ENCODE results near the gene GLS. TPM values are rescaled to one million over a fixed set of nuclear protein-coding genes. Genes with fewer than 3 reads are reported as not detected.

GLS gene
- total RNA-seq, 5 donors from 2014 or later (not counting 1 experiment from before 2014, with no cell fraction given), result 192 to 233 (median 209) TPM

GRCh38 chr2:190854726-190855125, 25.9 kb upstream of the GLS start:
- Histone ChIP-seq H3K27me3 (replicated peaks in 1 of 2; ENCODE audit: control insufficient read depth in 2 of 2, extremely low read depth in 1 of 2, insufficient read depth in 2 of 2, low read length in 1 of 2) (no peaks in the 10 kb centered on the region), H3K4me3 (ENCODE audit: control insufficient read depth in 1 of 2, extremely low read depth in 1 of 2, low read length in 1 of 2) (no peak overlapping the region), H3K27ac (ENCODE audit: low read length) (no peak overlapping the region), H3K4me1 (ENCODE audit: control insufficient read depth in 1 of 2, extremely low read depth in 1 of 2, insufficient read depth in 2 of 2, low read length in 2 of 2) (no peaks in the 10 kb centered on the region), H3K9me3 (no peaks in the 10 kb centered on the region), H3K36me3 (ENCODE audit: control insufficient read depth in 2 of 2, extremely low read depth in 1 of 2, insufficient read depth in 1 of 2, low read length in 1 of 2) (no peaks in the 10 kb centered on the region)
- Mint-ChIP-seq H3K36me3 (peaks cover 16% of the 10 kb centered on the region), H3K27ac (no peak overlapping the region), H3K27me3 (no peaks in the 10 kb centered on the region), H3K4me3 (no peak overlapping the region), H3K4me1 (peaks cover 0 to 2% (median 2%) of the 10 kb centered on the region in 3 donors), H3K9me3 (no peaks in the 10 kb centered on the region)
- WGBS (ENCODE audit: insufficient coverage), result 100% methylated on average over 1 of the region's 1 CpG
- CTCF ChIA-PET, result no interaction called here
- DNase-seq, result no peak
- POLR2A ChIA-PET, result no interaction called here
- ATAC-seq (replicated peaks in 1 of 4), result no peak

- Mint-ChIP-seq H3K27ac (no peak overlapping the region), H3K9me3 (no peaks in the 10 kb centered on the region), H3K27me3 (no peaks in the 10 kb centered on the region), H3K4me3 (no peak overlapping the region), H3K36me3 (peaks cover 19% of the 10 kb centered on the region), H3K4me1 (peaks cover 0 to 2% (median 2%) of the 10 kb centered on the region in 3 donors)
- ChIA-PET POLR2A (no interaction called here), CTCF (interaction anchor here in 1 of 2 donors (0.6 kb wide), 1 partner anchor 22 kb away, joined by 3 read pairs; no protein-coding TSS in a partner anchor)
- ATAC-seq (replicated peaks in 1 of 4) (no peak), DNase-seq (no peak)
- H3K4me1 ChIP-seq (ENCODE audit: control insufficient read depth in 1 of 2, extremely low read depth in 1 of 2, insufficient read depth in 2 of 2, low read length in 2 of 2), result no peaks in the 10 kb centered on the region
- H3K27ac ChIP-seq (ENCODE audit: low read length), result no peak overlapping the region
- H3K4me3 ChIP-seq (ENCODE audit: control insufficient read depth in 1 of 2, extremely low read depth in 1 of 2, low read length in 1 of 2), result no peak overlapping the region
- H3K36me3 ChIP-seq (ENCODE audit: control insufficient read depth in 2 of 2, extremely low read depth in 1 of 2, insufficient read depth in 1 of 2, low read length in 1 of 2), result no peaks in the 10 kb centered on the region
- no CpG with 5 or more reads among the region's 4 CpGs for WGBS (ENCODE audit: insufficient coverage)
- no peaks in the 10 kb centered on the region for H3K27me3 ChIP-seq (replicated peaks in 1 of 2; ENCODE audit: control insufficient read depth in 2 of 2, extremely low read depth in 1 of 2, insufficient read depth in 2 of 2, low read length in 1 of 2)
- H3K9me3 ChIP-seq, result no peaks in the 10 kb centered on the region
These were observed 25.4 kb upstream of the GLS start for GRCh38 chr2:190855245-190855644.

- CTCF ChIA-PET, result no interaction called here
- Mint-ChIP-seq H3K9me3 (no peaks in the 10 kb centered on the region), H3K4me3 (no peak overlapping the region), H3K27ac (no peak overlapping the region), H3K27me3 (no peaks in the 10 kb centered on the region), H3K36me3 (peaks cover 23% of the 10 kb centered on the region), H3K4me1 (peaks cover 0 to under 1% (median 0%) of the 10 kb centered on the region in 3 donors)
- Histone ChIP-seq H3K27me3 (replicated peaks in 1 of 2; ENCODE audit: control insufficient read depth in 2 of 2, extremely low read depth in 1 of 2, insufficient read depth in 2 of 2, low read length in 1 of 2) (no peaks in the 10 kb centered on the region), H3K4me1 (ENCODE audit: control insufficient read depth in 1 of 2, extremely low read depth in 1 of 2, insufficient read depth in 2 of 2, low read length in 2 of 2) (no peaks in the 10 kb centered on the region), H3K27ac (ENCODE audit: low read length) (no peak overlapping the region), H3K9me3 (no peaks in the 10 kb centered on the region), H3K36me3 (ENCODE audit: control insufficient read depth in 2 of 2, extremely low read depth in 1 of 2, insufficient read depth in 1 of 2, low read length in 1 of 2) (no peaks in the 10 kb centered on the region), H3K4me3 (ENCODE audit: control insufficient read depth in 1 of 2, extremely low read depth in 1 of 2, low read length in 1 of 2) (no peak overlapping the region)
- 100% methylated on average over 1 of the region's 1 CpG for WGBS (ENCODE audit: insufficient coverage)
- POLR2A ChIA-PET, result no interaction called here
- no peak for DNase-seq
- no peak for ATAC-seq (replicated peaks in 1 of 4)
These were observed 23.6 kb upstream of the GLS start for GRCh38 chr2:190856985-190857384.

- no peak for ATAC-seq (replicated peaks in 1 of 4)
- no peak for DNase-seq
- H3K4me3 Mint-ChIP-seq, result no peak overlapping the region
- H3K4me1 Mint-ChIP-seq, result peaks cover 16 to 19% (median 16%) of the 10 kb centered on the region in 3 donors
- Histone ChIP-seq H3K36me3 (ENCODE audit: control insufficient read depth in 2 of 2, extremely low read depth in 1 of 2, insufficient read depth in 1 of 2, low read length in 1 of 2) (no peaks in the 10 kb centered on the region), H3K9me3 (no peaks in the 10 kb centered on the region), H3K4me1 (ENCODE audit: control insufficient read depth in 1 of 2, extremely low read depth in 1 of 2, insufficient read depth in 2 of 2, low read length in 2 of 2) (peaks cover 0 to 8% of the 10 kb centered on the region in 2 experiments), H3K27me3 (replicated peaks in 1 of 2; ENCODE audit: control insufficient read depth in 2 of 2, extremely low read depth in 1 of 2, insufficient read depth in 2 of 2, low read length in 1 of 2) (no peaks in the 10 kb centered on the region), H3K4me3 (ENCODE audit: control insufficient read depth in 1 of 2, extremely low read depth in 1 of 2, low read length in 1 of 2) (no peak overlapping the region), H3K27ac (ENCODE audit: low read length) (no peak overlapping the region)
- no peak overlapping the region for H3K27ac Mint-ChIP-seq
- no peaks in the 10 kb centered on the region for H3K9me3 Mint-ChIP-seq
- WGBS (ENCODE audit: insufficient coverage), result 90% methylated on average over 3 of the region's 6 CpGs
- CTCF ChIA-PET, result interaction anchor here (0.5 to 1.2 kb wide), 3 partner anchors 8 to 848 kb away, joined by 3 to 8 read pairs (median 5); no protein-coding TSS in a partner anchor
- H3K27me3 Mint-ChIP-seq, result no peaks in the 10 kb centered on the region
- POLR2A ChIA-PET, result interaction anchor here in 1 of 2 donors (0.7 to 0.8 kb wide), 2 partner anchors 18 to 1085 kb away, joined by 4 to 6 read pairs; no protein-coding TSS in a partner anchor
- peaks cover 23% of the 10 kb centered on the region for H3K36me3 Mint-ChIP-seq
These were observed 21.8 kb upstream of the GLS start for GRCh38 chr2:190858817-190859216.

GRCh38 chr2:190859347-190860297, 21.0 kb upstream of the GLS start:
- Histone ChIP-seq H3K27ac (ENCODE audit: low read length) (no peak overlapping the region), H3K4me1 (ENCODE audit: control insufficient read depth in 1 of 2, extremely low read depth in 1 of 2, insufficient read depth in 2 of 2, low read length in 2 of 2) (peaks cover 4 to 10% of the 10 kb centered on the region in 2 experiments), H3K36me3 (ENCODE audit: control insufficient read depth in 2 of 2, extremely low read depth in 1 of 2, insufficient read depth in 1 of 2, low read length in 1 of 2) (no peaks in the 10 kb centered on the region), H3K9me3 (no peaks in the 10 kb centered on the region), H3K4me3 (ENCODE audit: control insufficient read depth in 1 of 2, extremely low read depth in 1 of 2, low read length in 1 of 2) (no peak overlapping the region), H3K27me3 (replicated peaks in 1 of 2; ENCODE audit: control insufficient read depth in 2 of 2, extremely low read depth in 1 of 2, insufficient read depth in 2 of 2, low read length in 1 of 2) (no peaks in the 10 kb centered on the region)
- ATAC-seq (replicated peaks in 1 of 4) (no peak), DNase-seq (no peak)
- POLR2A ChIA-PET, result interaction anchor here (0.7 to 0.8 kb wide), 3 partner anchors 17 to 1086 kb away, joined by 3 to 6 read pairs (median 4); no protein-coding TSS in a partner anchor
- peaks cover 23% of the 10 kb centered on the region for H3K36me3 Mint-ChIP-seq
- no peak overlapping the region for H3K27ac Mint-ChIP-seq
- no peaks in the 10 kb centered on the region for H3K27me3 Mint-ChIP-seq
- no peaks in the 10 kb centered on the region for H3K9me3 Mint-ChIP-seq
- 96% methylated on average over 5 of the region's 6 CpGs for WGBS (ENCODE audit: insufficient coverage)
- peaks cover 23 to 24% (median 24%) of the 10 kb centered on the region in 3 donors for H3K4me1 Mint-ChIP-seq
- CTCF ChIA-PET, result interaction anchor here (0.5 to 1.2 kb wide), 3 partner anchors 8 to 849 kb away, joined by 3 to 8 read pairs (median 5); no protein-coding TSS in a partner anchor
- no peak overlapping the region for H3K4me3 Mint-ChIP-seq

GRCh38 chr2:190860985-190861680, 19.5 kb upstream of the GLS start:
- CTCF ChIA-PET, result no interaction called here
- Mint-ChIP-seq H3K27me3 (no peaks in the 10 kb centered on the region), H3K4me3 (no peak overlapping the region), H3K9me3 (no peaks in the 10 kb centered on the region), H3K4me1 (peaks cover 23 to 24% (median 24%) of the 10 kb centered on the region in 3 donors), H3K27ac (no peak overlapping the region), H3K36me3 (peaks cover 22% of the 10 kb centered on the region)
- Histone ChIP-seq H3K27me3 (replicated peaks in 1 of 2; ENCODE audit: control insufficient read depth in 2 of 2, extremely low read depth in 1 of 2, insufficient read depth in 2 of 2, low read length in 1 of 2) (no peaks in the 10 kb centered on the region), H3K27ac (ENCODE audit: low read length) (no peak overlapping the region), H3K4me3 (ENCODE audit: control insufficient read depth in 1 of 2, extremely low read depth in 1 of 2, low read length in 1 of 2) (no peak overlapping the region), H3K36me3 (ENCODE audit: control insufficient read depth in 2 of 2, extremely low read depth in 1 of 2, insufficient read depth in 1 of 2, low read length in 1 of 2) (no peaks in the 10 kb centered on the region), H3K9me3 (no peaks in the 10 kb centered on the region), H3K4me1 (ENCODE audit: control insufficient read depth in 1 of 2, extremely low read depth in 1 of 2, insufficient read depth in 2 of 2, low read length in 2 of 2) (peaks cover 4 to 10% of the 10 kb centered on the region in 2 experiments)
- DNase-seq (no peak), ATAC-seq (replicated peaks in 1 of 4) (no peak)
- no CpG with 5 or more reads among the region's 5 CpGs for WGBS (ENCODE audit: insufficient coverage)
- POLR2A ChIA-PET, result no interaction called here

All from T-cell (primary cell).